ENCODE data around the gene SLC27A2. TPM values are rescaled to one million over a fixed set of nuclear protein-coding genes. Genes with fewer than 3 reads are reported as not detected.

The SLC27A2 gene
- total RNA-seq, 1 experiment from 2014 or later: not detected

DNA sequence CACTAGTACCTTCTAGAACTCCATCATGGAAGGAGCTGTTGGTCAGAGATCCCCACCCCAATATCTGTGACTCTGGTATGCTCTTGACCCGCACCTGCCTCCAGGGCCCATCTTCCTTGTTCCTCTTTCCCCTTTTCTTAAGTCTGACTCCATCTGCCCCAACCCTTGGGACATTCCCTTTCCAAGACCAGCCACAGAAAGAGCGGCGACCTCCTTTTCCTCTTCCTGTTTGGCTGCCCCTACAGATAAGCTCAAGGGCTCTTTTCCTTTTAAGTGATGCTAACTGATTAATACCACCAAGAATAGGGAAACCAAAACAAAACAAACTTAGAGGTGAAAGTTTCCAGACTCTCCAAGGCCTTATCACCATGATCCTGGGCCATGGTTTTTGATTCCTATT lies 41.0 kb upstream of the SLC27A2 start:
- Histone ChIP-seq H3K79me2 (ENCODE audit: low read length) (no peaks in the 10 kb centered on the region), H3K27ac (ENCODE audit: low read length) (no peak overlapping the region), H3K27me3 (ENCODE audit: low read length) (no peaks in the 10 kb centered on the region), H3K36me3 (ENCODE audit: insufficient read depth, low read length) (no peaks in the 10 kb centered on the region), H4K20me1 (ENCODE audit: insufficient read depth, low read depth, low read length) (no peaks in the 10 kb centered on the region), H3K9me2 (replicated peaks; ENCODE audit: insufficient read depth, low read length) (no peaks in the 10 kb centered on the region), H3K9ac (ENCODE audit: low read length) (no peak overlapping the region), H3K4me3 (ENCODE audit: low read length) (no peak overlapping the region), H3K4me1 (ENCODE audit: low read length) (no peaks in the 10 kb centered on the region), H2AFZ (ENCODE audit: low read length) (no peak overlapping the region), H3K9me3 (ENCODE audit: low read length) (no peaks in the 10 kb centered on the region), H3K4me2 (ENCODE audit: low read depth, low read length, poor library complexity, severe bottlenecking) (no peak overlapping the region)
- DNase-seq: no peak

DNA sequence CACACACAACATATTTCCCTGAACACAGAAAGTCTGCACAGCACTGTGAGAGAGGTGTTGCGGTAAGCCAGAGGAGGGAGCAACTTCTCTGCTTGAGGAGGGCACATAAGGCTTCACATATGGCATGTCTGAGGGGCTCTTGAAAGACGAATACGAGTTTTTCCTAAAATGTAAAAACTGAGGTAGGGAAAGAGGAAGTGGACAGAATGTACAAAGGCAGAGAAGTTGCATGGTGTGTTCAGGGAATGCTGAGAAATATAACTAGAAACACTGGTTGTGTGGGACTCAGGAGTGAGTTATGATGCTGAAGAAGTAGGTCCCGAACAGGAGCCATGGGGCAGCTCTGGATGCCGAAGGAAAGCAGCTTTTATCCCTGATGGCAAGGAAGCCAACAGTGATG lies 40.1 kb upstream of the SLC27A2 start:
- Histone ChIP-seq H3K4me1 (ENCODE audit: low read length) (no peaks in the 10 kb centered on the region), H3K9ac (ENCODE audit: low read length) (no peak overlapping the region), H3K4me3 (ENCODE audit: low read length) (no peak overlapping the region), H3K9me3 (ENCODE audit: low read length) (no peaks in the 10 kb centered on the region), H3K9me2 (replicated peaks; ENCODE audit: insufficient read depth, low read length) (no peaks in the 10 kb centered on the region), H3K36me3 (ENCODE audit: insufficient read depth, low read length) (no peaks in the 10 kb centered on the region), H4K20me1 (ENCODE audit: insufficient read depth, low read depth, low read length) (no peaks in the 10 kb centered on the region), H3K4me2 (ENCODE audit: low read depth, low read length, poor library complexity, severe bottlenecking) (no peak overlapping the region), H2AFZ (ENCODE audit: low read length) (no peak overlapping the region), H3K27me3 (ENCODE audit: low read length) (no peaks in the 10 kb centered on the region), H3K79me2 (ENCODE audit: low read length) (no peaks in the 10 kb centered on the region), H3K27ac (ENCODE audit: low read length) (no peak overlapping the region)
- no peak for DNase-seq

DNA sequence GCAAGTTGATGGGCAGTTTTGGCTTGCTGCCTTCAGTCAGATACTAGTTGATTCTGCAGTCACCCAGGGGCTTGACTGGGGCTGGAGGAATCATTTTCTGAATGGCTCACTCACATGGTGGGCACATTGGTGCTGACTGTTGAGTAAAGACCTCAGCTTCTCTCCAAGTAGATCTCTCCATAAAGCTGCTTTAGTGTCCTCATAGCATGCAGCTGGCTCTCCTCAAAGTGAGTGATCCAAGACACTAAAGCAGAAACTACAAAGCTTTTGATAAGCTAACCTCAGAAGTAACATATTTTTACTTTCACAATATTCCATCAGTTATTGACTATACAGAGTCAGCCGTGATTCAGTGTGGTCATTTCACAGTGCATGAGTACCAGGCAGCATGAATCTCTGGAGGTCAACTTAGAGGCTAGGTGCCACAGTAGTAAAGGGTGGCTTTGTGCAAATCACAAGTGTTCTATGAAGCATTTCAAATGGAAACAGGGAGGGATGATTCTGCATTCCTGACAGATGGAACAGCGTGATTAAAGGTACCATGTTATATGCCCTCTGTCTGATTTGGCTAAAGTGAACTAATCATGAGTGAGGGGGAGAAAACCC lies 38.6 kb upstream of the SLC27A2 start:
- no peaks in the 10 kb centered on the region for H3K27me3 ChIP-seq (ENCODE audit: low read length)
- no peak overlapping the region for H3K4me3 ChIP-seq (ENCODE audit: low read length)
- DNase-seq: no peak
- no peaks in the 10 kb centered on the region for H4K20me1 ChIP-seq (ENCODE audit: insufficient read depth, low read depth, low read length)
- no peaks in the 10 kb centered on the region for H3K9me2 ChIP-seq (replicated peaks; ENCODE audit: insufficient read depth, low read length)
- H3K36me3 ChIP-seq (ENCODE audit: insufficient read depth, low read length): no peaks in the 10 kb centered on the region
- H3K4me1 ChIP-seq (ENCODE audit: low read length): no peaks in the 10 kb centered on the region
- H3K9me3 ChIP-seq (ENCODE audit: low read length): no peaks in the 10 kb centered on the region
- H3K9ac ChIP-seq (ENCODE audit: low read length): no peak overlapping the region
- no peaks in the 10 kb centered on the region for H3K79me2 ChIP-seq (ENCODE audit: low read length)
- H3K27ac ChIP-seq (ENCODE audit: low read length): no peak overlapping the region
- H3K4me2 ChIP-seq (ENCODE audit: low read depth, low read length, poor library complexity, severe bottlenecking): no peak overlapping the region
- no peak overlapping the region for H2AFZ ChIP-seq (ENCODE audit: low read length)

DNA sequence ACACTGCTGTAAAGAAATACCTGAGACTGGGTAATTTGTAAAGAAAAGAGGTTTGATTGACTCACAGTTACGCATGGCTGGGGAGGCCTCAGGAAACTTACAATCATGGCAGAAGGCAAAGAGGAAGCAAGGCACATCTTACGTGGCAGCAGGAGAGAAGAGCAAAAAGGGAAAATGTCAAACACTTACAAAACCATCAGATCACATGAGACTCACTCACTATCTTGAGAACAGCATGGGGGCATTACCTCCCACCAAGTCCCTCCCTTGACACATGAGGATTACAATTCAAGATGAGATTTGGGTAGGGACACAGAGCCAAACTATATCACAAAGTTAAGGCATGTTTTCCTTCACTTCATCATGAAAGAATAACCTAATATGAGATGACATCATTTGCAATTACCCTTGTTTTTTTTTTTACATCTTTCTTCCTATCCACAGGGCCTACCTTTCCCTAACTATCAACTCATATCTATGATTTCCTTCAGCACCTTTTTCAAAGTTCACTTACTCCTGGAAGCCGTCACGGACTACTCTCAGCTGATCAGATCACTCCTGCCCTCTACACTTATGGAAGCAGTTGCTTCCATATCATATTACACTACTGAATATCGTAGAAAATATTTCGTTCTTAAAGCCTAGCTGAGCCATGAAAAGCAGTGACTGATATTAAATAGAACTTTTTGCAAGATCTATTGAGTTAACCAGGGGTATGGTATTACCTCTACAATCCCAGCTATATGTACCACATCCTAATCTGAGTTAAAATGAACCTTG lies 37.5 kb upstream of the SLC27A2 start:
- no peaks in the 10 kb centered on the region for H3K9me3 ChIP-seq (ENCODE audit: low read length)
- no peak overlapping the region for H3K27ac ChIP-seq (ENCODE audit: low read length)
- H3K4me2 ChIP-seq (ENCODE audit: low read depth, low read length, poor library complexity, severe bottlenecking): no peak overlapping the region
- H3K36me3 ChIP-seq (ENCODE audit: insufficient read depth, low read length): no peaks in the 10 kb centered on the region
- no peaks in the 10 kb centered on the region for H3K4me1 ChIP-seq (ENCODE audit: low read length)
- H3K27me3 ChIP-seq (ENCODE audit: low read length): no peaks in the 10 kb centered on the region
- no peak overlapping the region for H2AFZ ChIP-seq (ENCODE audit: low read length)
- no peaks in the 10 kb centered on the region for H3K9me2 ChIP-seq (replicated peaks; ENCODE audit: insufficient read depth, low read length)
- H3K79me2 ChIP-seq (ENCODE audit: low read length): no peaks in the 10 kb centered on the region
- DNase-seq: no peak
- no peaks in the 10 kb centered on the region for H4K20me1 ChIP-seq (ENCODE audit: insufficient read depth, low read depth, low read length)
- no peak overlapping the region for H3K4me3 ChIP-seq (ENCODE audit: low read length)
- no peak overlapping the region for H3K9ac ChIP-seq (ENCODE audit: low read length)

DNA sequence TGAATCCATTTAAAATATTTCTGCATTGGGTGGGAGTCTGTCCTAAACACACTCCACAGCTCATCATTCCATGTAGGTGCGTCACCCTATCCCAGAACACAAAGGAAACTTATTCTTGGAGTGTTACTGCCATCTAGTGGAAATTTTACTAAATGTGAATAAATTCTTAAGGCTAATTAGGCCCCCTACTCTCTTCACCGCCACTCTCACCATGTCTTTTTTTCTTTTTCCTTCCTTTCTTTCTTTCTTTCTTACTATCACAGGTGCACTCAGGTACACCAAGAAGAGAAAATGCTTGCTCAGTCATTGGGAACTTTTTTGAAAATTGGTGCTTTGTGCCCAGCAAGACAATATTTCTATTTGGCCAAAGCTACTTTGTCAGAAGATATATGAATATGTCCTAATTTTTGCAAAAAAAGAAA lies 36.5 kb upstream of the SLC27A2 start:
- H3K9ac ChIP-seq (ENCODE audit: low read length): no peak overlapping the region
- no peak overlapping the region for H2AFZ ChIP-seq (ENCODE audit: low read length)
- H3K4me3 ChIP-seq (ENCODE audit: low read length): no peak overlapping the region
- no peaks in the 10 kb centered on the region for H3K79me2 ChIP-seq (ENCODE audit: low read length)
- no peaks in the 10 kb centered on the region for H3K9me3 ChIP-seq (ENCODE audit: low read length)
- H4K20me1 ChIP-seq (ENCODE audit: insufficient read depth, low read depth, low read length): no peaks in the 10 kb centered on the region
- no peak overlapping the region for H3K27ac ChIP-seq (ENCODE audit: low read length)
- H3K4me2 ChIP-seq (ENCODE audit: low read depth, low read length, poor library complexity, severe bottlenecking): no peak overlapping the region
- H3K4me1 ChIP-seq (ENCODE audit: low read length): no peaks in the 10 kb centered on the region
- peak; percentile 82 for DNase-seq
- no peaks in the 10 kb centered on the region for H3K27me3 ChIP-seq (ENCODE audit: low read length)
- H3K36me3 ChIP-seq (ENCODE audit: insufficient read depth, low read length): no peaks in the 10 kb centered on the region
- no peaks in the 10 kb centered on the region for H3K9me2 ChIP-seq (replicated peaks; ENCODE audit: insufficient read depth, low read length)

DNA sequence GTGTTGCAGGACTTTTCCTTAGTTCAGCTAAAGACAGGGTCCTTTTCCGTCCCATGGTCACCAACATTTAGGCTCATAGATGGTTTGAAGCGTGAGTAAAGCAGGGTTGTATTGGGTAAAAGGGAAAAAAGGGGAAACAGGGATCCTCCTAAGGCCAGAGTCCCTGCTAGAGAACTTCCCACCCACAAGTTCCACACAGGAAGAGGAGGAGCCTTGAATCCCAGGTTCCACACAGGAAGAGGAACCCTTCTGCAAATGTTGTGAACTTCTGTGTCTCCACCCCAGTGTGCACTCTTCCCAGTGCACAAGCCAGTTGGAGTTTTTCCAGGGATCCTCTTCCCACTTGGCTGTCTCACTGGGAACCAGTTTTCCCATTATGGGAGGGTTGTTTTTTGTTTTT lies 35.4 kb upstream of the SLC27A2 start:
- Histone ChIP-seq H3K27me3 (ENCODE audit: low read length) (no peaks in the 10 kb centered on the region), H3K9me2 (replicated peaks; ENCODE audit: insufficient read depth, low read length) (no peaks in the 10 kb centered on the region), H3K9ac (ENCODE audit: low read length) (no peak overlapping the region), H3K27ac (ENCODE audit: low read length) (no peak overlapping the region), H3K9me3 (ENCODE audit: low read length) (no peaks in the 10 kb centered on the region), H2AFZ (ENCODE audit: low read length) (no peak overlapping the region), H4K20me1 (ENCODE audit: insufficient read depth, low read depth, low read length) (no peaks in the 10 kb centered on the region), H3K36me3 (ENCODE audit: insufficient read depth, low read length) (no peaks in the 10 kb centered on the region), H3K4me1 (ENCODE audit: low read length) (no peaks in the 10 kb centered on the region), H3K4me2 (ENCODE audit: low read depth, low read length, poor library complexity, severe bottlenecking) (no peak overlapping the region), H3K4me3 (ENCODE audit: low read length) (no peak overlapping the region), H3K79me2 (ENCODE audit: low read length) (no peaks in the 10 kb centered on the region)
- no peak for DNase-seq

DNA sequence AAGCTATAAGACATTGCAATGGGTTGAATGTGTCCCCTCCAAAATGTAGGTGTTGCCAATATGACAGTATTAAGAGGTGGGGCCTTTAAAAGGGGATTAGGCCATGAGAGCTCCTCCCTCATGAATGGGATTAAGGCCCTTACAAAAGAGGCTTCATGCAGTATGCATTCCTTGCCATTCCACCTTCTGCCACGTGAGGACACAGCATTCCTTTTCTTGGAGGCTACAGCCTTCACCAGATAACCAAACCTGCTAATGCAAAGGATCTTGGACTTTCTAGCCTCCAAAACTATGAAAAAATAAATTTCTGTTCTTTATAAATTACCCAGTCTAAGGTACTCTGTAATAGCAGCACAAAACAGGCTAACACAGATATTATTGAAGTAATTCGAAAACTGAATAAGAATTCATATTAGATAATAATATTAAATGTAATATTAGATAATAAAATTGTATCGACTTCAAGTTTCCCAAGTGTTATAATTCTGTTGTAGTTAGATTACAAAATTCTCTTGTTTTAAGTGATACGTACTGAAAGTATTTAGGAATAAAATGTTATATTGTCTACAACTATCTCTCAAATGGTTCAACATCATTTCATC lies 33.5 kb upstream of the SLC27A2 start:
- H3K27ac ChIP-seq (ENCODE audit: low read length): no peak overlapping the region
- H3K9ac ChIP-seq (ENCODE audit: low read length): no peak overlapping the region
- H3K36me3 ChIP-seq (ENCODE audit: insufficient read depth, low read length): no peaks in the 10 kb centered on the region
- H3K79me2 ChIP-seq (ENCODE audit: low read length): no peaks in the 10 kb centered on the region
- no peaks in the 10 kb centered on the region for H4K20me1 ChIP-seq (ENCODE audit: insufficient read depth, low read depth, low read length)
- H3K9me2 ChIP-seq (replicated peaks; ENCODE audit: insufficient read depth, low read length): no peaks in the 10 kb centered on the region
- H3K4me1 ChIP-seq (ENCODE audit: low read length): no peaks in the 10 kb centered on the region
- DNase-seq: peak; percentile 44
- no peak overlapping the region for H3K4me2 ChIP-seq (ENCODE audit: low read depth, low read length, poor library complexity, severe bottlenecking)
- no peaks in the 10 kb centered on the region for H3K9me3 ChIP-seq (ENCODE audit: low read length)
- no peak overlapping the region for H2AFZ ChIP-seq (ENCODE audit: low read length)
- no peaks in the 10 kb centered on the region for H3K27me3 ChIP-seq (ENCODE audit: low read length)
- H3K4me3 ChIP-seq (ENCODE audit: low read length): no peak overlapping the region

DNA sequence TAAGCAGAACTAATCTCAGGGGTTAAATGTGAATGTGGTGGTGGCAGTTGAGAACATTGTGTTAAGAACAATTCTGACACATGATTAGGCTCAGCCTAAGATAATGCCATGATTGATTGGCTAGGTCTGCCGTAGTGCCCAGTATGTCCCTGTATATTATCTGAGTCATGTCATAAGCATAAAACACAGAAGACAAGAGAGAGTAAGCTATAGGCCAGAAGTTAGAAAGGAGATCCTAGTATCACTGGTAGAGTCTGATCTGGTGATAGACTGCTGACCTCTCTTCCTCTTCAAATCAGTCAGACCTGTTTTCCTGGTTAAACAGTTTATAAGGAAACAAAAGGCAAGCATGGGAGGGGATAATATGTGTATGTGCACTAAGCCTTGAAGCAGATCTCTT lies 32.9 kb upstream of the SLC27A2 start:
- H2AFZ ChIP-seq (ENCODE audit: low read length): no peak overlapping the region
- no peaks in the 10 kb centered on the region for H3K9me2 ChIP-seq (replicated peaks; ENCODE audit: insufficient read depth, low read length)
- H4K20me1 ChIP-seq (ENCODE audit: insufficient read depth, low read depth, low read length): no peaks in the 10 kb centered on the region
- no peaks in the 10 kb centered on the region for H3K4me1 ChIP-seq (ENCODE audit: low read length)
- no peaks in the 10 kb centered on the region for H3K79me2 ChIP-seq (ENCODE audit: low read length)
- DNase-seq: peak; percentile 29
- no peaks in the 10 kb centered on the region for H3K9me3 ChIP-seq (ENCODE audit: low read length)
- H3K27ac ChIP-seq (ENCODE audit: low read length): no peak overlapping the region
- H3K4me3 ChIP-seq (ENCODE audit: low read length): no peak overlapping the region
- no peak overlapping the region for H3K4me2 ChIP-seq (ENCODE audit: low read depth, low read length, poor library complexity, severe bottlenecking)
- H3K9ac ChIP-seq (ENCODE audit: low read length): no peak overlapping the region
- no peaks in the 10 kb centered on the region for H3K27me3 ChIP-seq (ENCODE audit: low read length)
- no peaks in the 10 kb centered on the region for H3K36me3 ChIP-seq (ENCODE audit: insufficient read depth, low read length)

Data from Karpas-422 (cell line).